ENCODE results near the gene UNG.
"Not testable (repeated sequence)": the region's sequence is repeated elsewhere in the genome, so short reads cannot be mapped to it uniquely, and the experiment has no call there.

Gene UNG

DNA sequence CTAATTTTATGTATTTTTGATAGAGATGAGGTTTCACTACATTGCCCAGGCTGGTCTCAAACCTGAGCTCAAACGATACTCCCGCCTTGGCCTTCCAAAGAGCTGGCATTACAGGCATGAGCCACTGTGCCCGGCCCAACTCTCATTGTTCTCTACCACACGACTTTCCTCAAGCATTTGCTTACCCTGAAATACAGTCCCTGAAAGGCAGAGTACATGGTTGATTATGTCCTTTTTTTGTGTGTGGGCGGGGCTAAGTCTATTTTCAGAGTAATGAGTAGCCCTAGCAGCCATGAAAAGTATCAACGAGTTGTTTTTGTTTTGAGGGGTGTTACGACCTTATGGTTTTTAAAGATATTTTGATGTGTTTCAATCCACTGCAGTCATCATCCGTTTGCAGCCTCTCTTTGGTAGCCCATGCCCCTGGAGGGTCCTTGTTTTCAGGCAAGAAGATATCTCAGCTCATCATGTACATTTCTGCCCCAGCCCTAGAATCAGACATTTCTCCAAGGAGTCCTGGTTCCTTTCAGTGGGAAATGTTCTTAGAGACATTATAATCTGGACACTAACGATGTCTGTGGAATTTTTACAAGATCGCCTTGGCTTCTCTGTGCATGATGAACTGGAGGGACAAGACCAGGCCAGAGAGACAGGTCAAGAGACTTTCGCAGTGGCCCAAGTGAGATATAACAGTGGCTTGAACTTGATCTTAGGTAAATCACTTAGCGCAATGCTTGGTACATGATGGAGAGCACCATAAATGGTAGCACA is 27.7 kb downstream of the UNG start:
- DNase-seq = no peak

DNA sequence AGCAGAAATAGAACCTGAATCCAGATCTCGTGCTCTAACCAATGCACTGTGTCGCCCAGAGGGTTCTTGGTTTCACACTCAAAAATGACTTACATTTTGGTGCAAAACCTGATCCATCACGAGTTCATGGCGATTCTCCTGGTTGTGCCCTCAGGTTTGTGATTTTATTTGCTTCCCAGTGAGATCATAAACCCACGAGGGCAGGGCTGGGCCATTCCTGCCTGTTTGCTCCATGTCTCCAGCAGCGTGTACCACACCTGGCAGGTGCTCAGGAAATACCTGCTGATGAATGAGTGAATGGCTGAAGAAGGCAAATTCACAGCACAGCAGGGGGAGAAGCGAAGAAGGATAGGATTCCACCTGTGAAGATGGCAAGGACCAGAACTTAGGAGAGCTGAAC is 28.4 kb downstream of the UNG start:
- DNase-seq = no peak

DNA sequence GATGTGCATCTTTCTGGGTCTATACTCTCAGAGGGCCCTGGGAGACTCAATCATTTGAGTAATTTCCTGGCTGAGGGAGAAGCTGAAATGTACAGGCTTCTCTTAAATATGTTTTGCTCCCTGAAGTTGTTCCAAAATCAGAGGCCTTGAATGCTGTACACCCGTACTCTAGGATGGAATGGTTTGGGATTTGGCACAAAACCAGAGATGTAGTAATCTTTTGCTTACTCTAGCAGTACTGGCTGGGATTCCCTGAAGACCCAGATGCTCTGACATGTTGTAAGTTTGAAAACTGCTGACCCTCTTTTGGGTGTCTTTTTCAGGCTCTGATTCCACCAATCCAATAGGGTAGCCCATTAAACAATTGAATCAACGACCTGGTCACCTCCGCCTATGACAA is 29.4 kb downstream of the UNG start:
- no peak for DNase-seq

DNA sequence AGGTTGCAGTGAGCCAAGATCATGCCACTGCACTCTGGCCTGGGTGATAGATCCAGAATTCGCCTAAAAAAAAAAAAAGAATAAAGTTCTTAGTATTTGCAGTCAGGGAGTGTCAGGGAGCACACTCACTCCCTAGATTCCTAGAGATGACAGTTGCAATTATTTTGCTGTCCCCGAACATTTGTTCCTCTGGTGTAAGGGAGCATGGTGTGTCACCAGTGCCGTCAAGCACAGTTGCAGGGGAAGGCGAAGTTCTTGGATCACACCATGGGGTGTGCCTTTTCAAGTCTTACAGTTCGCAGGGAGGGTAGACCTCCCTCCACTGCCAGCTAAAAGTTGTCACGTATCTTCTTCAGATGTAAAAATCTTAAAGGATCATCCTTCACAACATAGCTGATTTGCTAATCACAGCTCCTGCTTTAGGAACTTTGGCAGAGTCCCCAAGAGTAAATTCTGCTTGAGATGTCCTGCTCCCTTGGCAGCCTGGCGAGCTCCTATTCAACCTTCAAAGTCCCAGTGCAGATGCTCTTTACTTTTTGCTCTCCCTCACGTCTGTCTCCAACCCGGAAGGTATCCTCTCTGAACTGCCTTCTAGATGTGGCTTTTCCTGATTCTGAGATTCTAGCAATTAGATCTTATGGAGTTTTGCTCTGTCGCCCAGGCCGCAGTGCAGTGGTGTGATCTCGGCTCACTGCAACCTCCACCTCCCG is 30.3 kb downstream of the UNG start:
- no peak for DNase-seq

DNA sequence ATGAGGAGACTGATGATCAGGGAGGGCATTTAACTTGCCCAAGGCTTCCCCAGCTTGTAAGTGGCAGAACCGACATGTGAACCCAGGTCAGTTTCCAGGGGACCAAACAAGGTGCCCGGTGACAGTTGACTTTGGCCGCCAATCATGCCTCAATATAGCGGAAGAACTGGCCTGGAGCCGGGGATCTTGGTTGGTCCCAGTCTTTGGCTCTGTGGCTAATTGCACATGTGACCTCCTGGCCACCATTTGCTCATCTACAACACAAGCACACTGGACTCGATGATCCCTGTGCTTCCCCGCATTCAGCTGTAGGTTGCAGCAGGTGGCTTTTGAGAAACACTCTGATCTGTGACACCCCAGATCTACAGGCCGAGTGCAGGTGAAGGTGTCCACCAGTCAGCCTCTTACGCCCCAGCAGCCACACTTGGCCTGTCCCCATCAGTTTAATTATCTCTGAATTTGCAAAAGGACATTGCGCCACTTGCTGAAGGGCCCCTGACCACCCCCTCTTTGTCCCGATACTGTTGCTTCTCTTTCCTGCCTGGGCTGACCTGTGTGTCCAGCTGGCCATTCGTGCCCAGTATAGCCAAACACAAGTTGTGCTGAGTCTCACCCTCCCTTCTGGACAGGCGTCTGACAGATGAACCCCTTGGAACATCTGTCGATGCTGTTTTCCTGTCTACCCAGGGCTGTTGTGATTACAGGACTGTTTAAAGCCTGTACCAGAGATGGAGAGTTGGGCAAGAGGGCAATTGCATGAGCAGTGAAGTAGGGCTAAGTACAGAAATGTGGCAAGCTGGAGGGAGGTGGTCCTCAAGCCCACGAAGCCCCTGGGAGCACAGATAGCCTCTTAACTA is 33.1 kb downstream of the UNG start:
- DNase-seq = no peak

DNA sequence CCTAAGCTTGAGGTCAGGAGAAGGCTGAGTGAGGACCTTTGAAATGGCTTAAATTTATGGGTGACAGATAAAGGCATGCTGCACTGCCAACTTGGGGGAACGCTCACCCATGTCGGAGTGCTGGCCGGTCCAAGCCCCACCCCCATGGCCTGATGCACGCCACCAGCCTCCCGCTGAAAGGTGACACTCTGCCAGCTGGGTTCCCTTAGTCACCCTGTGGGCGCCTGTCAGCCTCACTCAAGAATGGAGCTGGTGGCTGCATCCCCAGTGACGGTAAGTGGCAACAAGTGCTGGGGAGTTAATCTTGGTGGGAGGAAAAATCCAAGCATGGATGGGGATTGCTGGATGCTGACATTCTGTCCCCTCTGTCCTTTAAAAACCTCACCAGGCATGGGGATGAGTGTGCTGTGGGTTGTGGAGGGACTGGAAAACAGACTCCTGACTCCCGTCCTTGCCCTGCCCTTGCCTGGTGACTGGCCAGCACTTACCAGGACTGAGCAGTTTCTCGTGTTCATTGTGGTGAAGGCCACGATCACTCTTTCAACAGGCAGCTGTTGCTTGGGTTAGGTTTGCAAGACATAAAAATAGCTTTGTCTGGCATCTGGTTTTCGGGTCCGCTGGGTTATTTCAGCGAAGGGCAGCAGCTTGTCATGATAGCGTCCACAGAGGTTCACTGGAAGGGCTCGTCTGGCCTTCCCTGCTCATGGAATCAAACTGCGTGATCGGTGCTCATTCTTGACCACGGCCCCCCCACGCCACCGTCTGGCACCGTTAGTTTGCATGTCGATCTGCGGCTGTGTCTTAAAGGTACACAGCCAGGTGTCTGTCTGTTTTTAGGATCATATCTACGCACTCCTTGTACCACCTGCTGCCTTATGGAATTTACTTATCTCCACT is 34.0 kb downstream of the UNG start:
- no peak for DNase-seq

DNA sequence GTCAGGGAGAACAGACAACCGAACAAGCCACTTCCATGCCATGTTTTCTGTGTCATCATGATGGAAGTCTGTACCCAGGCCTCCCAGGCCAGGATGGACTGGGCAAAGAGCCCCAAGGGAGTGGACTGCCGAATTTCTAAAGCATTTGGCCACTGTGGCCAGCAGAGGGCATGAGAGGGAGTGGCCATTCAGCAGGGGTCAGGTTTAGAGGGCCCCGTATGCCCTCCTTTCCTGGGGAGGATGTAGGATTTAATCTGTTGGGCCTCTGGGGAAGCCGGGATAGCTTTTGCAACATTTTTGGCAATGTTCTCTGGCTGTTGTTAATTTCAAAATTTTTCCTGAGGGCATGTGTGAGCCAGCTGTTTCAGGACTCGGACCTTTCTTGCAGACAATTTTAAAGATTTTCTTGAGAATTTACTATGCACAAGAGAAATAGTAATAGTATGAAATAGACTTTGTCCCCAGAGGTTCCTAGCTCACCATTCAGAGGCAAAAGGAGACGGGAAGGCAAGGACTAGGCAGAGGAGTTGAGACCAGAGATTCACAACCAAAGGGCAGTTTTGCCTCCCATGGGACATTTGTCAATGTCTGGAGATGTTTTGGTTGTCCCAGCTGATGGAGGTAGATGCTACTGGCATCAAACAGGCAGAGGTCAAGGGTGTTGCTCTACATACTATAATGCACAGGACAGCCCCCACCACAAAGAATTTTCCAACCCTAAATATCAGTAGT is 37.0 kb downstream of the UNG start:
- DNase-seq = no peak

DNA sequence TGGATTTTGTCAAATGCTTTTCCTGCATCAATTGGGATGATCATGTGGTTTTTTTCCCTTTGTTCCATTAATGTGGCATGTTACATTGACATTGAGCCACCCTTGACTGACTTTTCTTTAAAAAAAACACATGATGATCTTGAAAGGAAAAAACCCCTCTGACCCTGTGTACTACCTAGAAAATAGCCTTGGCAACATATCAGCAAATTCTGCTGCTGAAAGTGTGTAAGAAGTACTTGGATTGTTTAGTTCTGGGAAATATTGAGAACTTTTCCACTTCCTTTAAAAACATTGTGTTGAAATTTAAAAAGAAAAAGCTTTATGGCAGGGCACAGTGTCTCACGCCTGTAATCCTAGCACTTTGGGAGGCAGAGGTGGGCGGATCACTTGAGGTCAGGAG is 39.7 kb downstream of the UNG start:
- DNase-seq = no peak

DNA sequence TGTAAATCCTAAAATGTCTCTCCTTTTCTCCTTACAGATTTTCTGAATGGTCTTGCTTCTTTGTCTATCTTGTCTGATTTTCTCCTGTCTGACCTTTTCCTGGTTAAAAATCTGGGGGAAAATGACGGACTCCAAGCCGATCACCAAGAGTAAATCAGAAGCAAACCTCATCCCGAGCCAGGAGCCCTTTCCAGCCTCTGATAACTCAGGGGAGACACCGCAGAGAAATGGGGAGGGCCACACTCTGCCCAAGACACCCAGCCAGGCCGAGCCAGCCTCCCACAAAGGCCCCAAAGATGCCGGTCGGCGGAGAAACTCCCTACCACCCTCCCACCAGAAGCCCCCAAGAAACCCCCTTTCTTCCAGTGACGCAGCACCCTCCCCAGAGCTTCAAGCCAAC is 42.0 kb downstream of the UNG start:
- DNase-seq = no peak

DNA sequence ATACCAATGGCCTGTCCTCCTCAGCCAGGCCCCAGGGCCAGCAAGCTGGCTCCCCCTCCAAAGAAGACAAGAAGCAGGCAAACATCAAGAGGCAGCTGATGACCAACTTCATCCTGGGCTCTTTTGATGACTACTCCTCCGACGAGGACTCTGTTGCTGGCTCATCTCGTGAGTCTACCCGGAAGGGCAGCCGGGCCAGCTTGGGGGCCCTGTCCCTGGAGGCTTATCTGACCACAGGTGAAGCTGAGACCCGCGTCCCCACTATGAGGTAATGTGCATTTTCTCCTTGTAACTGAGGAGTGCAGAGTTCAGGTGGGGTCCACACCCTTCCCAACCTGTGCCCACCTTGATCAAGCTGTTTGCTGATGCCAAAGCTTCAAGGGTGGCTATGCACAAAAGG is 42.4 kb downstream of the UNG start:
- no peak for DNase-seq

DNA sequence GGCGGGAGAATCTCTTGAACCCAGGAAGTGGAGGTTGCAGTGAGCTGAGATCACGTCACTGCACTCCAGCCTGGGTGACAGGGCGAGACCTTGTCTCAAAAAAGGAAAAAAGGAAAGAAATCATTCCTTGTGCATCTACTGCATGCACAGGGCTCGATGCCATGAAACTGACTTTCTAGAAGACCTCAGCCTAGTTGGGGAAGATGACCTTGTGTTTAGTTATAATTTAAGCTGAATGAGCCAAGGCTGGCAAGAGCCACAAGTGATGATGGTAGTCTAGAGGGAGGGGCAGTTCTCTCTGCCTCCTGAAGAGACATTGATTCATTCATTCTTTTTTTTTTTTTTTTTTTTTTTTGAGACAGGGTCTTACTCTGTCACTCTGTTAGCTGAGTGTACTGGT is 43.2 kb downstream of the UNG start:
- DNase-seq = no peak

DNA sequence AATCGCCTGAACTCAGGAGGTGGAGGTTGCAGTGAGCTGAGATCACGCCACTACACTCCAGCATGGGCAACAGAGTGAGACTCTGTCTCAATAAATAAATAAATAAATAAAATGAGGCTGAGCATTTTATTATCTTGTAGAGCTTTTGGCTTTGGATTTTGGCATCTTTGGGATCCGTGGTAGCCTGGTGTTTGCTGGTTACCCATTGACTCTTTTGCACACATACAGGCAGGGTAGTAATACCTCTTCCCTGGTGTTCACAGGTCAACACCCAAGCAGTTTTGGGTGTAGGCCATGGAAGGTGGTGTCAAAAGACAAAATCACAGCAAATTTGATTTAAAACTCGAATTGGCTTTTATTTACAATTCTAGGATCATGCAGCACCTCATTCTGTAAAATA is 46.8 kb downstream of the UNG start:
- no peak for DNase-seq

DNA sequence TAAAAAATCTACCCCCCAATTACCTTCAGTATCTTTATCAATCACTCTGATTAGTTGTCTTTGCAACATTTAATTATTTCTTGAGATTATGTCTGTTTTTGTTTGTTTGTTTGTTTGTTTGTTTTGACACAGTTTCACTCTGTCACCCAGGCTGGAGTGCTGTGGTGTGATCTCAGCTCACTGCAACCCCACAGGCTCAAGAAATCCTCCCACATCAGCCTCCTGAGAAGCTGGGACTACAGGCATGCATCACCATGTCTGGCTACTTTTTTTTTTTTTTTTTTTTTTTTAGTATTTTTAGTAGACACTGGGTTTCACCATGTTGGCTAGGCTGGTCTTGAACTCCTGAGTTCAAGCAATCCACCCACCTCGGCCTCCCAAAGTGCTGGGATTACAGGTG is 49.7 kb downstream of the UNG start:
- not testable (repeated sequence) for DNase-seq

DNA sequence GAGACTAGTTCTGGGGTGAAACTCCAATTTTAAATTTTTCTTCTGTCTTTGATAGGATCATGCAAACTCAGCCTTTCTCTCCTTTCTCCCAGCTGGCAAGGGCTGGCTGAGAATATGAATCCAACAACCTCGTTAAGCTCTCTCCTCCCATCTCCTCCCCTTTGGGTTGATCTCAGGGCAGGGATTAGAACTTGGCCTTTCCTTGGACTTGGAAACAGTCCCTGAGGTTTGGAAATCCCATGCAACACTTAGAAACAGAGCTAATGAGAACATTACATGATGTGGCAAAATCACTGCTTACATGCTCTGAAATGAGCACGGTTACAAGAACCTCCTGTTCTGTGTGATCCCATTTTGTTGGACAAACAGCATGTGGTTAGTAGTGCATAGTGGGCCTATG is 50.6 kb downstream of the UNG start:
- DNase-seq = no peak

DNA sequence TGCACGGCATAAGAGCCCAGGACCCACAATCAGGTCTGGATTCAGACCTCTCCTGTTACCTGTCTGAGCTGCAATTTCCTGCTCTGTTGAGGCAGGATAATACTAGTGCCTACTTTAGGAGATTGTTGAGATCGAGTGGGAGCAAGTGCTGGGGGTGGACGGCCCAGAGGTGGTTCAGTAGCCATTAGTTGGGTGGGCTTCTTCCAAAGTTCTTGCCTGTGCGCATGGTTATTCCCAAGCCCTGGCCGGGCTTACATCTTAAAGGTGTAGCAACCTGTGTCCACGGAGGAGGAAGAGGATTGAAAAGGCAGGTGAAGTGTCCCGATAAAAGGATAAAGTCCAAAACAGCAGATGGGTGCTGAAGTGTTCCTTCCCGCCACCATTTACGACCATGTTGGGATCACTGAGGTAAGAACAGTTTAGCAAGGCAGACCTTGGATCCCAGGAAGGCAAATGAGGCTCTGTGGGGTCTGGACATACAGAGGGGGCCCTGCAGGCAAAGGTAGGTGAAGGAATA is 52.8 kb downstream of the UNG start:
- no peak for DNase-seq

DNA sequence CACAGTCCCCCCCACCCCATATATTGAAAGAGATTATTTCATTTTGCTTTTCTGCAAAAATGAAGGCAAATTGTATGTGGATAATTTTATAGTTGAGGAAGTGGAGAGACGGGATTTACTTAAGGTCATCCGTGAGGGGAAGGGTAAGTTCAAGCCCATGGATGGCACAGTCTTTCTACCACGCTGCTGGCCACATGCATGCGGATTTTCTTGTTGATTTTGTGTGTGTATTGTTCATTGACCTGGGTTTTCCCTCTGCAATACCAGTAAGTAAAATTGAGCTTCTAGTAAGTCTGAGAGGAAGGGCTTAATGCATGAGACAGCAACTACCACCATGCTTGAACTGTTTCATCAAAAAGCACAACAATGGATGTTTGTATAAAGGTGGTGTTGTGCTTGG is 54.1 kb downstream of the UNG start:
- no peak for DNase-seq

DNA sequence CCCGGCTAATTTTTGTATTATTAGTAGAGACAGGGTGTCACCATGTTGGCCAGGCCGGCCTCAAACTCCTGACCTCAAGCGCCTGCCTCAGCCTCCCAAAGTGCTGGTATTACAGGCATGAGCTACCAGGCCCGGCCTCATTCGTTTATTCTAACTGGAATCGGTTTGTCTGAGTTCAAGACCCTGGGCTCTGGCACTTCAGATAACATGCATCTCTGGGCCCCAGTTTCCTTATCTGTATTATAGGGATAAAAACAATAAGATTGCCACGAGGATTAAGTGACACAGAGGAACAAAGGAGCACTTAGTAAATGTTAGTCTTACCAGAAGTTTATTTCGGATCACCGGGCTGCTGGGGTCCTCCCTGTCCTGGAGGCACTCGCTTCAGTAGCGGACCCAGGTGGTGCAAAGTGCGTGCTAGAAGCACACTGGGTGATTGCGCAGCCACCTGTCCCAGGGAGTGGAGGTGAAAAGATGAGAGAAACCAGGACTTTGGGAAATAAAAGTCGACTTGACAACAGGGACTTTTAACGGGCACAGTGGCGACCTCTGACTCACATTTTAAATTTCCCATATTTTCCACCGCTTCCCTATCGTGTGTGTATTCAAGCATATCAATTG is 56.5 kb downstream of the UNG start:
- DNase-seq = no peak

DNA sequence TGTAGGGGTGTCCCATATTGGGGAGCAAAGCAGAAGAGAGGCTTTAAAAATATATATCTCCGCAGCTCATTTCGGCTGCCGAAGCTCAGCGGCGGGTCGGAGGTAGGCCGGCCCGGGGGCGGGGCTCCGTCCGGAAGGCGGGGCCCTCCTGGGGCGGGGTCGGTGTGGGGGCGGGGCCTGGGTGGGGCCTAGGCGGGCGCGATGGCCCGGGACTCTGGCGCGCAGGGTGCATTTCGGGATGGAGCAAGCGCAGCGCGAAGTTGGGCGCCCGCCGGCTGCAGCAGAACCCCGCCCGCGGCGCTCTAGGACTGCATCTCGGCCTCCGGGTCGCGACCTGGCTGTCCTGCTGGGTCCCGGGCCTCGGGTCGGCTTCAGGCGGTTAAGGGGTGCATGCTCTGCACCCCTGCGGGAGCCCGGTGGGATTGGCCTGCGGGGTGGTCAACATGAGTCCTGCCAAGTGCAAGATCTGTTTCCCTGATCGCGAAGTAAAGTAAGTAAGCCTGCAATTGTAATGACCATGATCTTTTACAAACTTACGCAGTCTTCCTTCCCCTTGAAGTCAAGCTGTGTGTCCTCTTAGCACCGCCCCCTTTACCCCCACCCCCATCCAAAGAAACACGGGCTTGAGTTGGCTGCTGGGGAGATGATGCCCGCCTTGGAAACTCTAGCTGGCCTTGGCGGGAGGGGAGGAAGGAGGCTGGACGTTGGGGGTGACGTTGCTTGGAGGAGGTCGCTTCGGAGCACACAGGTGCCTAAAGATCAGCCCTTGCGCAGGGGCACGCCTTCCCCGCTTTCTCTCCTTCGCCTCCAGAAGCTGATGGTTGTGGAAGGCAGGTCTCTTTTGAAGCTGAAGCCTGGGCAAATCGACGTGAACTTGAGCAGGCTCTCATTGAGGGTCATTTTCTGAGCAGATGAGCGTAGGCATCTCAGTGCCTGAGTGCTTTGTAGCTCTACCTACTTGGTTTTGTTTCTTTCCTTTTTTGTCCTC is 57.3 kb downstream of the UNG start:
- peak; percentile 70 for DNase-seq

DNA sequence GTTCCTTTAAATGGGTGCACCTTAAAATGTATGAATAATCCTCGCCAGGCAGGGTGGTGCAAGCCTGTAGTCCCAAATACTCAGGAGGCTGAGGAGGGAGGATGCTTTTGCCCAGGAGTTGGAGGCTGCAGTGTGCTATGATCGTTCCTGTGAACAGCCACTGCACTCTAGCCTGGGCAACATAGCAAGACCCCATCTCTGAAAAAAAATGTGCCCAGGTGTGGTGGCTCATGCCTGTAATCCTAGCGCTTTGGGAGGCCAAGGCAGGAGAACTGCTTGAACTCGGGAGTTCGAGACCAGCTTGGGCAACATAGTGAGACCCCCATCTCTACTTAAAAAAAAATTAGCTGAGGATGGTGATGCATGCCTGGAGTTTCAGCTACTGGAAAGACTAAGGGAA is 58.6 kb downstream of the UNG start:
- no peak for DNase-seq

DNA sequence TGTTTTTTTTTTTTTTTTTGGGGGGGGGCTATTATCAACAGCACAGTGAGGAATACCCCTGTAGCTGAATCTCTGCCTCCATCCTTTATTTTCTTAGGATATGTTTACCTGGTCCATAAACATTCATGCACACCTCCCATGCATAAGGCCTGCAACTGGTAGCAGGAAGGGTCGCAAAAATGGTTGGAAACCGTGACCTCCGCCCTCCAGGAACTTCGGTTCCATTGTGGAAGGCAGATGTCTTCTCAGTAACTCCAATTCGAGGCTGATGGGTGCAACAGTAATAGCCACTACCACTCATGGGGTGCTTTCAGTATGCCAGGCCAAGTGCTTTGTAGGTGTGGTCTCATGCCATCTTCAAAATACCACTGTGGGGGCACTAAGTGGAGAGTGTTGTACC is 59.2 kb downstream of the UNG start:
- no peak for DNase-seq

Measured in central memory CD4-positive, alpha-beta T cell (primary cell).